HUES6 (cell line): ENCODE measurements around the gene TRNAU1AP.
"Not testable (repeated sequence)": the region's sequence is repeated elsewhere in the genome, so short reads cannot be mapped to it uniquely, and the experiment has no call there.

Experiments
- H3K27ac ChIP-seq: 2 replicates; pipeline ENCODE4 v1.7.0; 2013; ENCODE audit warnings: low read depth, mild to moderate bottlenecking, low read length, inconsistent platforms
- H3K27me3 ChIP-seq: 2 replicates; pipeline ENCODE4 v1.6.1; 2013; ENCODE audit warnings: low read length; ENCODE audit not compliant: control insufficient read depth, insufficient read depth
- H3K36me3 ChIP-seq: 2 replicates; pipeline ENCODE4 v1.6.1; 2013; ENCODE audit warnings: low read length; ENCODE audit not compliant: control insufficient read depth, insufficient read depth
- H3K4me1 ChIP-seq: 2 replicates; pipeline ENCODE4 v1.6.1; 2013; ENCODE audit warnings: low read length; ENCODE audit not compliant: control insufficient read depth, insufficient read depth
- H3K4me3 ChIP-seq: 2 replicates; pipeline ENCODE4 v1.5.1; 2013; ENCODE audit warnings: low read depth, low read length
- H3K9ac ChIP-seq: one replicate; pipeline ENCODE4 v1.6.1; 2013; ENCODE audit warnings: mild to moderate bottlenecking, low read length
- H3K9me3 ChIP-seq: 2 replicates; pipeline ENCODE4 v1.6.1; 2013; ENCODE audit warnings: low read depth, low read length; ENCODE audit not compliant: control insufficient read depth, insufficient read depth

TRNAU1AP gene

DNA sequence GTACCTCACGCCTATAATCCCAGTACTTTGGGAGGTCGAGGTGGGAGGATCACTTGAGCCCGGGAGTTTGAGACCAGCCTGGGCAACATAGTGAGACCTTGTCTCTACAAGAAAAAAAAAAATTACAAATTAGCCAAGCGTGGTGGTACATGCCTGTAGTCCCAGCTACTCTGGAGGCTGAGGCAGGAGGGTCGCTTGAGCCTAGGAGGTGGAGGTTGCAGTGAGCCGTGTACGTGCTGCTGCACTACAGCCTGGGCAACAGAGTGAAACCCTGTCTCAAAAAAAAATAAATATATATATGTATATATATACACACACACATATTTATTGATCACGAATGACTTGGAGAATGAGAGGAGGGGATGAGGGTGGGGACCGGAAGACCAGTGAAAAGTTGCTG lies 30.3 kb upstream of the TRNAU1AP start:
- H3K4me1 ChIP-seq, result peaks cover 33% of the 10 kb centered on the region

DNA sequence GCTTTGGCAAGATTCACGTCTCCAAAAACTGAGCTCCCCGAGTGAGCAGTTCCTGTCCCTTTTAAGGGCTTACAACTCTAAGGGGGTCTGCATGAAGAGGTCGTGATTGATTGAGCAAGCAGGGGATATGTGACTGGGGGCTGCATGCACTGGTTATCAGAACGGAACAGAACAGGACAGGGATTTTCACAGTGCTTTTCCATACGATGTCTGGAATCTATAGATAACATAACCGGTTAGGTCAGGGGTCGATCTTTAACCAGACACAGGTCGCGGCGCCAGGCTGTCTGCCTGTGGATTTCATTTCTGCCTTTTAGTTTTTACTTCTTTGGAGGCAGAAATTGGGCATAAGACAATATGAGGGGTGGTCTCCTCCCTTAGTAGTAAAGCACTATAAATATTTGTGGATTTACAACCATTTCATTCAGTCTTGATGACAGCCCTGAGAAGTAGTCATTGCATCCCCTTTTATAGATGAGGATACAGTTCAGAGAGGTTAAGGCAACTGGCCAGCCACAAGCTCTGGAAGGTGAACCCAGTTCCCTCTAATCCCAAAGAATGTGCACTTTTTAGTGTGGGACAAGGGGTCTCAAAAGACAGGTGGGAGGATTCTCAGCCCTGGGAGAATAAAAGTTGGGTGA lies 27.8 kb upstream of the TRNAU1AP start:
- H3K36me3 ChIP-seq, result peaks cover 29% of the 10 kb centered on the region
- not testable (repeated sequence) for H3K4me3 ChIP-seq, H3K27me3 ChIP-seq, H3K27ac ChIP-seq, H3K9me3 ChIP-seq, H3K9ac ChIP-seq
- peaks cover 21% of the 10 kb centered on the region for H3K4me1 ChIP-seq

More for the DNA sequence above, 30.3 kb upstream of the TRNAU1AP start:
- H3K4me3 ChIP-seq, H3K9ac ChIP-seq, H3K27me3 ChIP-seq, H3K27ac ChIP-seq, H3K9me3 ChIP-seq: not testable (repeated sequence)
- H3K36me3 ChIP-seq, result peaks cover 26% of the 10 kb centered on the region

DNA sequence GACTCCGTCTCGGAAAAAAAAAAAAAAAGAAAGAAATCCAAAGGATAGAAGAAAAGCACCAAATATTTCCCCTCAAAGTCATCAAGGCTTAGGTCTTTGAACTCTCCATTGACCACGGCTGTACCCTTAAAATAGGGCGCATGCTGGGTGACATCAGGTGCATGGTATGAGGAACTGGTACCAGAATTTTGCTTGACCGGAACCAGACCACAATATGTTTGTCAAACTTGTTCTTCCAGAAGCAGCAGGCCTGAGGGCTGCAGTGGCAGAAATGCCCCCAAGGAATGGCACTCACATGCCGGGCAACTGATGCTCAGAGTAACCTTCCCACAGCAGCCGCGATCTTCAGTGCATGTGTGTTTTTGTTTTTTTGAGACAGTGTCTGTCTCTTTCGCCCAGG lies 26.0 kb upstream of the TRNAU1AP start:
- no peak overlapping the region for H3K4me3 ChIP-seq
- H3K27ac ChIP-seq, result no peak overlapping the region
- H3K9me3 ChIP-seq, result no peaks in the 10 kb centered on the region
- no peak overlapping the region for H3K9ac ChIP-seq
- H3K4me1 ChIP-seq, result peaks cover 9% of the 10 kb centered on the region
- H3K36me3 ChIP-seq, result peaks cover 39% of the 10 kb centered on the region
- no peaks in the 10 kb centered on the region for H3K27me3 ChIP-seq

DNA sequence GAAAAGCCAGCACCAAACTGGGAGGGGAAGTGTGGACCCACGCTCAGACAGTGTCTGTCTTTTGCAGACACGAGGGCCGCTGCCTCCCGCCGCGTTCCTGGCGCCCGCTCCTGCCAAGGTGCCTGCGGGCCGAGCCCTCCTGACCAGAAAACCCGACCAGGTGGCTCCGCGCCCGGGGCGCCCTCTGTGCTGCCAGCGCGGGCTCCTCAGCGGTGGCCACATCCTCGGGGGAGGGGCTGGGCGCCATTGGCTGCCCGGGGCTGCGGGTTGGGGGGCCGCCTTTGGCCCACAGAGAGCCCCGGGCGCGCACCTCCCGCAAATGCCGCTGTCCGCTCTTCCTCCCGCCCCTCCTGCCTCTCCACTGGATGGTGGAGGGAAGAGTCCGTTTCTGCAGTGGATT lies 22.4 kb upstream of the TRNAU1AP start:
- Histone ChIP-seq H3K9me3 (no peaks in the 10 kb centered on the region), H3K9ac (no peak overlapping the region), H3K27me3 (no peaks in the 10 kb centered on the region), H3K4me3 (no peak overlapping the region), H3K36me3 (peaks cover 49% of the 10 kb centered on the region), H3K27ac (no peak overlapping the region), H3K4me1 (no peaks in the 10 kb centered on the region)

- H3K9ac ChIP-seq, result no peak overlapping the region
- H3K4me3 ChIP-seq, result no peak overlapping the region
- H3K27ac ChIP-seq, result no peak overlapping the region
- peaks cover 77% of the 10 kb centered on the region for H3K36me3 ChIP-seq
- no peaks in the 10 kb centered on the region for H3K27me3 ChIP-seq
- no peaks in the 10 kb centered on the region for H3K9me3 ChIP-seq
- no peaks in the 10 kb centered on the region for H3K4me1 ChIP-seq
Measured at GRCh38 chr1:28534671-28535070, 18.2 kb upstream of the TRNAU1AP start.

DNA sequence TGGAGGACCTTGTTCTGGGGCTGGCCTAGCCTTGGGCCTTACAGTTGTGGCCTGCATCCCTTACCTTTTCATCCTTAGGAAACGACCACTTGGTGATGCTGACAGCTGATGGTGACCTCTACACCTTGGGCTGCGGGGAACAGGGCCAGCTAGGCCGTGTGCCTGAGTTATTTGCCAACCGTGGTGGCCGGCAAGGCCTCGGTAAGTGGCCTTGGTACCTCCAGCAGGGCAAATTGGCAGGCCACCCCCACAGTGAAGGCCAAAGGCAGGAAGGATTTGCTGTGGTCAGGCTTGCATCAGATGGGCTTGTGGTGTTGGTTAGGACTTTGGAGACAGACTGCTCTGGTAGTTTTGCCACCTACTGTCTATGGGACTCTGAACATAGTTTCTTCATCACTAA lies 17.7 kb upstream of the TRNAU1AP start:
- Histone ChIP-seq H3K9me3 (no peaks in the 10 kb centered on the region), H3K36me3 (peaks cover 72% of the 10 kb centered on the region), H3K27me3 (no peaks in the 10 kb centered on the region), H3K9ac (no peak overlapping the region), H3K27ac (no peak overlapping the region), H3K4me3 (no peak overlapping the region), H3K4me1 (no peaks in the 10 kb centered on the region)

GRCh38 chr1:28537457-28538199 lies 15.3 kb upstream of the TRNAU1AP start:
- Histone ChIP-seq H3K4me1 (no peaks in the 10 kb centered on the region), H3K27me3 (no peaks in the 10 kb centered on the region), H3K9ac (no peak overlapping the region), H3K36me3 (peaks cover 49% of the 10 kb centered on the region), H3K27ac (no peak overlapping the region), H3K9me3 (no peaks in the 10 kb centered on the region), H3K4me3 (no peak overlapping the region)

GRCh38 chr1:28538286-28538685 lies 14.6 kb upstream of the TRNAU1AP start:
- no peak overlapping the region for H3K27ac ChIP-seq

DNA sequence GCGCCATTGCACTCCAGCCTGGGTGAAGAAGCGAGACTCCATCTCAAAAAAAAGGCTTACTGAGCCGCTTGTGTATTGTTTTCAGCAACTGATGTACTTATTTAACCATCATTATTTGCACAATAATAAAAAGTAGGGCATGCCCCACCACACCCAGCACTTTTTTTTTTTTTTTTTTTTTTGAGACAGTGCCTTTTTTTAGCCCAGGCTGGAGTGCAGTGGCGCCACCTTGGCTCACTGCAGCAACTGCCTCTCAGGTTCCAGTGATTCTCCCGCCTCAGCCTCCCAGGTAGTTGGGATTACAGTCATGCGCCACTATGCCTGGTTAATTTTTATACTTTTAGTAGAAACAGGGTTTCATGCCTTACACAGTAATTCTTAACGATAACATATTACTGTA lies 12.2 kb upstream of the TRNAU1AP start:
- Histone ChIP-seq H3K27ac (no peak overlapping the region), H3K4me1 (no peaks in the 10 kb centered on the region), H3K4me3 (no peak overlapping the region), H3K9ac (no peak overlapping the region), H3K9me3 (no peaks in the 10 kb centered on the region), H3K27me3 (no peaks in the 10 kb centered on the region), H3K36me3 (peaks cover 33% of the 10 kb centered on the region)

More at GRCh38 chr1:28538286-28538685, 14.6 kb upstream of the TRNAU1AP start:
- Histone ChIP-seq H3K27me3 (no peaks in the 10 kb centered on the region), H3K4me3 (no peak overlapping the region), H3K9ac (no peak overlapping the region), H3K36me3 (peaks cover 48% of the 10 kb centered on the region), H3K4me1 (no peaks in the 10 kb centered on the region), H3K9me3 (no peaks in the 10 kb centered on the region)

GRCh38 chr1:28541414-28542015 lies 11.4 kb upstream of the TRNAU1AP start:
- H3K36me3 ChIP-seq, result peaks cover 25% of the 10 kb centered on the region
- not testable (repeated sequence) for H3K27me3 ChIP-seq, H3K9me3 ChIP-seq, H3K4me3 ChIP-seq, H3K9ac ChIP-seq, H3K4me1 ChIP-seq, H3K27ac ChIP-seq

- Histone ChIP-seq H3K4me3 (no peak overlapping the region), H3K27ac (no peak overlapping the region), H3K9ac (no peak overlapping the region), H3K36me3 (no peaks in the 10 kb centered on the region), H3K9me3 (no peaks in the 10 kb centered on the region), H3K4me1 (no peaks in the 10 kb centered on the region), H3K27me3 (no peaks in the 10 kb centered on the region)
Measured at GRCh38 chr1:28545246-28545628, 7.6 kb upstream of the TRNAU1AP start.
